HG03103 (cell line): Measurements from ENCODE around the gene LRCH1.

ENCODE experiments used
- ATAC-seq: cut with Tn5 transposase; IDR thresholded peaks from one replicate; pipeline ENCODE4 v1.9.1; 2021; ENCODE audit warnings: low read depth; ENCODE audit not compliant: unreplicated experiment

The LRCH1 gene

DNA sequence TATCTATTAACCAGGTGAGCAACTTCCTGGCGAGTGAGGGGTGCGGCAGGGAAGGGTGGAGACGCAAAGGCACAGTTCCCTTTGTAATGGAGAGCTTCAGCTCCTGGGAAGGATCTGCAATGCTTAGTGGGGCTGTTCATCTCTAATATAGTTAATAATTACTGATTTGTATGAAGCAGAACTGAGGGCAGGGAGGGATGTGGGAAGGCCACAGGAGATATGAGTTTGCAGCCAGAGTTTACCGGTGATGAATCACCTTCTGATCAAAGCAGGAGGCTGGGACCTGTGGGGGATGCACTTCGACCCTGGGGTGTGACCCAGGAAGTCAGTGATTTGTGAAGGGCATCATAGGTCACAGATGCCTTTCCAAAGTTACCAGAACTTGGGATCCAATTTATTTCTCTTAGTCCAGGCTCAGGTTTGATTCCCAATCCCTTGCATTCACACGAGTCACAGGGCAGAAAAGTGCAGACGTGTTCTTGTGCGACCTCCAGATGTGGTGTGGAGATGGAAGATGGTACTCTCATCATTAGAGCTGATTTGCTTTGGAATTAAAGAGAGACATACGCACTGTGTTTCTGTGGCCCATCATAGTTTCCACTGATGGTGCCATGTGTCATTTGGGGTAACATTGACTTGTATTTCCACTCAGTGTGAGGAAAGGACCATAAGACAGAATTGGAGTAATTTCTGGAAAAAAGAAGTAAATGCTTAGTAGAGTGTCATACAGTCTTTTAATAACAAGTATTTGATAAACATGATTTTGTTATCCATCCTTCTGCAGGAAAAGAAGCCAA lies 55.0 kb downstream of the LRCH1 start:
- no peak for ATAC-seq

DNA sequence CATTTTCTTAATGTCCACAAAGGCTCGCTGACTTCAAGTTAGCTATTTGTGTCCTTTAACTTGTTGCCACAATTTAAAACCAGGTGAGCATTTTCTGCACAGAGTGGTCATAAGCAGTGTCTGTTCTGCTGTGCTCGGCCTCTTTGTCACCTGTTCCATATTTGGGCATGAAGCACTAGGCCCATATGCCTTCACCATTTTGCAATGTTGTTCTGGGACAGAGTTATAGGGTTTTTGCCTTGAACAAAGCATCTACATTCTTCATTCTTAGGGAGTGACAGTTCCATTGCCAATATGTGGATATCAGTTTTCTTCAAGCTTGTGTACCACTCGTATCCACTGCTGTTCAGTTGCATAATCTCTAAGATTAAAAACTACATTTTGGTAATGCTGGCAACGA lies 56.1 kb downstream of the LRCH1 start:
- ATAC-seq: no peak

GRCh38 chr13:46609726-46610125 lies 56.8 kb downstream of the LRCH1 start:
- ATAC-seq: no peak

- ATAC-seq: no peak
These were observed 59.3 kb downstream of the LRCH1 start for GRCh38 chr13:46612267-46612666.

- ATAC-seq: no peak
These were observed 60.6 kb downstream of the LRCH1 start for GRCh38 chr13:46613409-46614049.

DNA sequence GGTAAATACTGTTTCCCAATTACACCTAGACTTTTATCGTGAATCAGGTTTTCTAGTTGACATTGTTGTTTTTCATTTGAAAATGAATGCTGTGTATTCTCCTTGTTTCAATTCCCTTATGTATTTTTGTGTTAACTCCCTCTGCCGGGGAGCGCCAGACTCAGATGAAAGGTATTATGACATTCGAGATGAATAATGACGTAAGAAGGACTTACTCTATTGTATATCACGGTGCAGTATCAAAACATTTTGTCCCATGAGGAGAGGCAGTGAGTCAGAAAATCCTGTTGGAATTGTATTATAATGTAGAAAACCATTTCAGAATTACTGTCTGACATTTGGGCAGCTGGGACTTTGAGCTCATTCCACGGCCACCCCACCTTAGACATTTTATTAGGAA lies 61.6 kb downstream of the LRCH1 start:
- no peak for ATAC-seq

GRCh38 chr13:46615888-46616531 lies 63.0 kb downstream of the LRCH1 start:
- ATAC-seq: no peak

DNA sequence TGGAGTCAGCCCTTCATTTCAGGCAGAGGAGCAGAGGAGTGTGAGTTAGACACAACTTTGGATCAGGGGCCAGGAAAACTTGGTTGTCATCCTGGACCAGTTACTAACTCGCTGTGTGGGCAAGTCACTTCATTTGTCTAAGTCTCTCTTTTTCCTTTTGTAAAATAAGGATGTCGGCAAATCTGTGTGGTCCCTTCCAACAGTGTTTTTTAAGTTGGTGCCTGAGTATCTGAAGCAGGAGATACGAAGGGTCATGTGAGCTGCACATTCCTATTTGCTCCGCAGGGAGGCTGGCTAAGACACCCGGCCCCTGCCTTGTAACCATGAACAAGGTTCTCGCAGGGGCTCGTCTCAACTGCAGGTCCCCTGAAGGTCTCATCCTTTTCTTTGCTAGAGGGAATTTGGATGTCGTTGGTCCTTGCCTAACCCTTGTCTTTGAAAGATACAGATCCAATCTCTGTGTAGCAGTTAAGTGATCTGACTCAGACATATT lies 64.3 kb downstream of the LRCH1 start:
- no peak for ATAC-seq

- no peak for ATAC-seq
These were observed 64.9 kb downstream of the LRCH1 start for GRCh38 chr13:46617885-46618284.

GRCh38 chr13:46618694-46619254 lies 65.8 kb downstream of the LRCH1 start:
- no peak for ATAC-seq

- no peak for ATAC-seq
These were observed 67.1 kb downstream of the LRCH1 start for GRCh38 chr13:46620029-46620428.

GRCh38 chr13:46620471-46620870 lies 67.5 kb downstream of the LRCH1 start:
- ATAC-seq: no peak

- no peak for ATAC-seq
These were observed 68.2 kb downstream of the LRCH1 start for GRCh38 chr13:46621133-46621532.

GRCh38 chr13:46621792-46622629 lies 69.0 kb downstream of the LRCH1 start:
- ATAC-seq: no peak

GRCh38 chr13:46622630-46623256 lies 69.8 kb downstream of the LRCH1 start:
- ATAC-seq: no peak

- no peak for ATAC-seq
These were observed 71.4 kb downstream of the LRCH1 start for GRCh38 chr13:46624353-46624752.

DNA sequence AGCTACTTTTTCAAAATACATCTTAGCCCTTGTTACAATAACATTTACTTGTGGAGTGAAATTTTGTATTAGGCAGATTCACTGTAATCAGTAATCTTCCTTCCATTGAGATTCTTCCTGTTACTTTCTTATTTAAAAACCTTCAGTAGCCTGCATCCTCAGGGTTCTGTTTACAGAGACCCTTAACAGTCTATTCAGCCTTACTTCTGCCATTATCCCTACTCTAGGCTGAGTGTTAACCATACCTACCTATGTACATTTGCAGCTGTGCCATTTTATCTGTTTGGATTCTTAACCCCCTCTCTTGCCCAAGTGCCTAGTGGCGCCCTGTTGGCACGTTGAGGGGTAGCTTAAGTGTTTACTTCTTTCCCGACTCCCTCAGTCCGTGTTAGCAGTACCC lies 71.9 kb downstream of the LRCH1 start:
- ATAC-seq: no peak

- ATAC-seq: no peak
These were observed 74.5 kb downstream of the LRCH1 start for GRCh38 chr13:46627462-46627861.

DNA sequence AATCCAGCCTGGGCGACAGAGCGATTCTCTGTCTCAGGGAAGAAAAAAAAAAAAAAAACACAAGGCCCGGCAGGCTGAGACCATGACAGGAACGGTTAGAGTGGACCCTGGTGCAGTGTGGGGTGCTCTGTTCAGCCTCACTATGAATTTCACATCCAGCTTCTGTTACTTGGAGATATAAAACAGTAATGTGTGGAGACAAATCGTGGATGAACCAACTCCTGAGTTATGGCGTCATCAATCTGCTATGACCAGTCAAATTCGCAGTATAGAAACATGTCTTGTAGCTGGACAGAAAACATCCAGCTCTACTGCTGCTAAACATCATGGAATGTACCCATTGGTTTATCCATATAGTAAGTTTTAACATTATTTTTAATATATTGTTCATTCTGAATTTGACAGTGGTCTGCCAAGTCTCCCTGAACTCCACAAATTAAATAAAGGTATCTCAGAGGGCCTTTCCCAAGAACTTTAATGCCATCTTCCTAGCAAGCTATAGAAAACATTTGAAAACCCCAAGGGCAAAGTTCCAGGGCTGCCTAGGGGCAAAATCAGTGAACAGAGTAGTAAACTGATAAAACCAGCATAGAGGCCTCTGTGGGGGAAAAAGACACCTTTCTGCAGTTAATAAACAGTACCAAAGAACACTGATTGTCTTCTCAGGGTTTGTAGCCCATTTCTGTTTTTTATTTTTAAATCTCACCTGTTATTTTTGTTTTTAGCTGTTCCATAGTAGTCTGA lies 75.8 kb downstream of the LRCH1 start:
- no peak for ATAC-seq
